OCI-M2 (cell line): Measurements from ENCODE around the gene BRICD5.

Source experiments
- DNase-seq: peaks from one replicate; lab custom pipeline; 2025; ENCODE audit not compliant: unreplicated experiment; lab: John Stamatoyannopoulos, UW

Gene BRICD5

GRCh38 chr16:2183671-2184070, 27.0 kb downstream of the BRICD5 start:
- no peak for DNase-seq

- DNase-seq = no peak
These were observed 28.7 kb downstream of the BRICD5 start for GRCh38 chr16:2181952-2182351.

GRCh38 chr16:2180962-2181923, 29.4 kb downstream of the BRICD5 start:
- DNase-seq = no peak

- DNase-seq = no peak
These were observed 30.2 kb downstream of the BRICD5 start for GRCh38 chr16:2180461-2180860.

- no peak for DNase-seq
These were observed 31.1 kb downstream of the BRICD5 start for GRCh38 chr16:2179576-2179975.

GRCh38 chr16:2179107-2179501, 31.6 kb downstream of the BRICD5 start:
- DNase-seq = no peak

GRCh38 chr16:2178321-2179106, 32.1 kb downstream of the BRICD5 start:
- no peak for DNase-seq

- DNase-seq = no peak
These were observed 33.1 kb downstream of the BRICD5 start for GRCh38 chr16:2177561-2177960.

GRCh38 chr16:2177101-2177500, 33.6 kb downstream of the BRICD5 start:
- no peak for DNase-seq

- no peak for DNase-seq
These were observed 34.6 kb downstream of the BRICD5 start for GRCh38 chr16:2176047-2176446.

GRCh38 chr16:2175454-2175853, 35.2 kb downstream of the BRICD5 start:
- DNase-seq = no peak

GRCh38 chr16:2174396-2175131, 36.1 kb downstream of the BRICD5 start:
- DNase-seq = no peak

- DNase-seq = no peak
These were observed 36.7 kb downstream of the BRICD5 start for GRCh38 chr16:2173916-2174315.

- DNase-seq = no peak
These were observed 37.3 kb downstream of the BRICD5 start for GRCh38 chr16:2173366-2173765.

GRCh38 chr16:2172688-2173335, 37.9 kb downstream of the BRICD5 start:
- no peak for DNase-seq

- DNase-seq = no peak
These were observed 39.0 kb downstream of the BRICD5 start for GRCh38 chr16:2171601-2172178.

- no peak for DNase-seq
These were observed 39.9 kb downstream of the BRICD5 start for GRCh38 chr16:2170587-2171435.

GRCh38 chr16:2170080-2170479, 40.6 kb downstream of the BRICD5 start:
- DNase-seq = no peak

- no peak for DNase-seq
These were observed 43.5 kb downstream of the BRICD5 start for GRCh38 chr16:2167068-2167638.
